ENCODE data around the gene LMTK3. TPM values are rescaled to one million over a fixed set of nuclear protein-coding genes. Genes with fewer than 3 reads are reported as not detected.

The LMTK3 gene
- total and polyA plus RNA-seq, 2 of the 13 experiments (the other 11 are each of a cell fraction or from before 2014, with no cell fraction given): 0.18 to 0.29 TPM

DNA sequence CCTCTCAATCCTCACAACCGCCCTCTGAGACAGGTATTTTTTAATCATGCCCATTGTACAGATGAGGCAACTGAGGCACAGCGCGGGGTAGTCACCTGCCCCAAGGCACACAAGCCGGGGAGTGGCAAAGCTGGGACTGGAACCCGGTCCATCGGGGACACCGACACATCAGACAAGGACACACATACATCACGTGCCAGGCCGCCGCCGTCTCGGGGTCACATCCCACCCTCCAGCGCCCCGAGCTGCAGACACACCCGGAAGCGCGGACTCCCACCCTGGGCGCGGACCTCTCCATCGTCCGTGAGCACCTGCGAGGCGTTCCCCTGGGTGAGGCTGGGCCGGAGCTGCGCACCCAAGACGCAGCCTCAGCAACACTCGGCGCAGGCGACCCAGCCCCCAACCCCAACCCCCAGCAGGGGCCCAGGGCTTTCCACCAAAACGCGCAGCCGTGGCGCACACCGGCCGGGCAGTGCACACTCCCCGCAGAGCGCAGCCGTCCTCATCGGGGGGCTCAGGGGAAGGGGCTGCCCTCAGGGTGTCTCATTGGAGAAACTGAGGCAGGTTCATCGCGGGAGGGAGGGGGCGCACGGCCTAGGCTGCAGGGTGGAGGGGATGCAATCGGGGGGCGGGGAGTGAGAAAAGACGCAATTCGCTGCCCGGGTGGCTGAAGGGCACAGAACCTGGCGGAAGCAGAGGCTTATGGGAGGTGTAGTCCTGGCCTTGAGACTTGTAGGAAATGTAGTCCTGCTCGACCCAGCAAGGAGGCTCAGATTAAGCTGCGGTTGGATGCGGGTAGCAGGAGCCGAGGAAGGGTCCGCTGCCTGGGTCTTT, 1.9 kb upstream of the LMTK3 start (continued):
- TF ChIP-seq, protein P1, sequence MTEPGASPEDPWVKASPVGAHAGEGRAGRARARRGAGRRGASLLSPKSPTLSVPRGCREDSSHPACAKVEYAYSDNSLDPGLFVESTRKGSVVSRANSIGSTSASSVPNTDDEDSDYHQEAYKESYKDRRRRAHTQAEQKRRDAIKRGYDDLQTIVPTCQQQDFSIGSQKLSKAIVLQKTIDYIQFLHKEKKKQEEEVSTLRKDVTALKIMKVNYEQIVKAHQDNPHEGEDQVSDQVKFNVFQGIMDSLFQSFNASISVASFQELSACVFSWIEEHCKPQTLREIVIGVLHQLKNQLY (CRISPR knock-in tag; IDR thresholded peaks at IDR 0.05): no peak
- TF ChIP-seq, protein P2, sequence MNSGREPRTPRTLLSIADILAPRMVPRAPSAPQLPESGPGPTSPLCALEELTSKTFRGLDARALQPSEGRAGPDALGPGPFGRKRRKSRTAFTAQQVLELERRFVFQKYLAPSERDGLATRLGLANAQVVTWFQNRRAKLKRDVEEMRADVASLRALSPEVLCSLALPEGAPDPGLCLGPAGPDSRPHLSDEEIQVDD (CRISPR knock-in tag; IDR thresholded peaks at IDR 0.05; ENCODE audit: borderline replicate concordance): 0 out of 2 replicates have a peak, but pooled peaks have one; percentile 9
- 0 out of 2 replicates have a peak, but pooled peaks have one; percentile 26 for TF ChIP-seq HES4 (CRISPR knock-in tag; IDR thresholded peaks at IDR 0.05; ENCODE audit: borderline replicate concordance)
- no peak for TF ChIP-seq NONO (IDR thresholded peaks at IDR 0.05)
- TF ChIP-seq NONO (CRISPR knock-in tag; conservative IDR thresholded peaks at IDR 0.05): peak; percentile 42; the same call in 1 of the 2 replicates
- TF ChIP-seq EHMT2 (IDR thresholded peaks at IDR 0.05; ENCODE audit: borderline replicate concordance, low read depth, low read length): no peak
- TF ChIP-seq PITX1 (CRISPR knock-in tag; IDR thresholded peaks at IDR 0.05): 0 out of 2 replicates have a peak, but pooled peaks have one; percentile 41
- no peak for TF ChIP-seq NR2F6 (IDR thresholded peaks at IDR 0.05)
- TF ChIP-seq NR2F6 (CRISPR knock-in tag; IDR thresholded peaks at IDR 0.05): 0 out of 2 replicates have a peak, but pooled peaks have one; percentile 9
- TF ChIP-seq, protein P3, sequence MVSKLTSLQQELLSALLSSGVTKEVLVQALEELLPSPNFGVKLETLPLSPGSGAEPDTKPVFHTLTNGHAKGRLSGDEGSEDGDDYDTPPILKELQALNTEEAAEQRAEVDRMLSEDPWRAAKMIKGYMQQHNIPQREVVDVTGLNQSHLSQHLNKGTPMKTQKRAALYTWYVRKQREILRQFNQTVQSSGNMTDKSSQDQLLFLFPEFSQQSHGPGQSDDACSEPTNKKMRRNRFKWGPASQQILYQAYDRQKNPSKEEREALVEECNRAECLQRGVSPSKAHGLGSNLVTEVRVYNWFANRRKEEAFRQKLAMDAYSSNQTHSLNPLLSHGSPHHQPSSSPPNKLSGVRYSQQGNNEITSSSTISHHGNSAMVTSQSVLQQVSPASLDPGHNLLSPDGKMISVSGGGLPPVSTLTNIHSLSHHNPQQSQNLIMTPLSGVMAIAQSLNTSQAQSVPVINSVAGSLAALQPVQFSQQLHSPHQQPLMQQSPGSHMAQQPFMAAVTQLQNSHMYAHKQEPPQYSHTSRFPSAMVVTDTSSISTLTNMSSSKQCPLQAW (CRISPR knock-in tag; IDR thresholded peaks at IDR 0.05): peak; percentile 32; the same call in 1 of the 2 replicates
- TF ChIP-seq AHR (CRISPR knock-in tag; IDR thresholded peaks at IDR 0.05): no peak
- peak; percentile 69 for TF ChIP-seq CREM (IDR thresholded peaks at IDR 0.05)
- TF ChIP-seq CREM (CRISPR knock-in tag; IDR thresholded peaks at IDR 0.05): no peak
- TF ChIP-seq SAP130 (CRISPR knock-in tag; IDR thresholded peaks at IDR 0.05; ENCODE audit: low read depth): peak; percentile 47
- 0 out of 2 replicates have a peak, but pooled peaks have one; percentile 20 for TF ChIP-seq ZNF605 (CRISPR knock-in tag; IDR thresholded peaks at IDR 0.05)
- 0 out of 2 replicates have a peak, but pooled peaks have one; percentile 12 for TF ChIP-seq JUND (CRISPR knock-in tag; IDR thresholded peaks at IDR 0.05)
- TF ChIP-seq, protein P4, sequence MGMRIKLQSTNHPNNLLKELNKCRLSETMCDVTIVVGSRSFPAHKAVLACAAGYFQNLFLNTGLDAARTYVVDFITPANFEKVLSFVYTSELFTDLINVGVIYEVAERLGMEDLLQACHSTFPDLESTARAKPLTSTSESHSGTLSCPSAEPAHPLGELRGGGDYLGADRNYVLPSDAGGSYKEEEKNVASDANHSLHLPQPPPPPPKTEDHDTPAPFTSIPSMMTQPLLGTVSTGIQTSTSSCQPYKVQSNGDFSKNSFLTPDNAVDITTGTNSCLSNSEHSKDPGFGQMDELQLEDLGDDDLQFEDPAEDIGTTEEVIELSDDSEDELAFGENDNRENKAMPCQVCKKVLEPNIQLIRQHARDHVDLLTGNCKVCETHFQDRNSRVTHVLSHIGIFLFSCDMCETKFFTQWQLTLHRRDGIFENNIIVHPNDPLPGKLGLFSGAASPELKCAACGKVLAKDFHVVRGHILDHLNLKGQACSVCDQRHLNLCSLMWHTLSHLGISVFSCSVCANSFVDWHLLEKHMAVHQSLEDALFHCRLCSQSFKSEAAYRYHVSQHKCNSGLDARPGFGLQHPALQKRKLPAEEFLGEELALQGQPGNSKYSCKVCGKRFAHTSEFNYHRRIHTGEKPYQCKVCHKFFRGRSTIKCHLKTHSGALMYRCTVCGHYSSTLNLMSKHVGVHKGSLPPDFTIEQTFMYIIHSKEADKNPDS (CRISPR knock-in tag; IDR thresholded peaks at IDR 0.05): no peak
- TF ChIP-seq HNRNPLL (IDR thresholded peaks at IDR 0.05; ENCODE audit: low read depth, low read length, poor library complexity, severe bottlenecking): peak; percentile 68
- 0 out of 2 replicates have a peak, but pooled peaks have one; percentile 28 for TF ChIP-seq ZNF724P (CRISPR knock-in tag; IDR thresholded peaks at IDR 0.05; ENCODE audit: borderline replicate concordance)
- TF ChIP-seq RFXANK (CRISPR knock-in tag; IDR thresholded peaks at IDR 0.05): no peak
- TF ChIP-seq ATAD3A (CRISPR knock-in tag; IDR thresholded peaks at IDR 0.05): no peak
- no peak for TF ChIP-seq ZNF441 (CRISPR knock-in tag; IDR thresholded peaks at IDR 0.05; ENCODE audit: borderline replicate concordance)
- TF ChIP-seq MTA1 (CRISPR knock-in tag; IDR thresholded peaks at IDR 0.05; ENCODE audit: borderline replicate concordance): peak; percentile 75; the same call in 1 of the 2 replicates
- peak; percentile 55; the same call in 1 of the 2 replicates for TF ChIP-seq HDAC1 (CRISPR knock-in tag; IDR thresholded peaks at IDR 0.05)
- no peak for TF ChIP-seq ZNF224 (CRISPR knock-in tag; IDR thresholded peaks at IDR 0.05)
- peak; percentile 91 for TF ChIP-seq ZMYM3 (CRISPR knock-in tag; IDR thresholded peaks at IDR 0.05)
- peak; percentile 54 for TF ChIP-seq ZFY (CRISPR knock-in tag; IDR thresholded peaks at IDR 0.05)
- 0 out of 2 replicates have a peak, but pooled peaks have one; percentile 43 for TF ChIP-seq ZNF350 (CRISPR knock-in tag; IDR thresholded peaks at IDR 0.05; ENCODE audit: borderline replicate concordance, low read depth)

Measured in HepG2 (cell line).